Tibial artery (tissue), 4 donors: ENCODE measurements around the gene ATP8B1.
"Not testable (repeated sequence)": the region's sequence is repeated elsewhere in the genome, so short reads cannot be mapped to it uniquely, and the experiment has no call there.

ENCODE experiments used
- DNase-seq, 2 donors: peaks; one replicate each; pipeline ENCODE4 v3.0.0-alpha.2; 2019
- H3K27ac ChIP-seq, 2 donors: fragments of 200-600 bp; sonication (generic) in 1 of 2; 1 replicate in 1 of 2; 2 replicates in 1 of 2; pipeline ENCODE4 v1.5.1; 2018 to 2019; ENCODE audit warnings: mild to moderate bottlenecking in 1 of 2
- H3K27me3 ChIP-seq, 2 donors: fragments of 200-600 bp; sonication (generic) in 1 of 2; one replicate each; pipeline versions ENCODE4 v1.5.1 to v1.6.0; 2016 to 2019
- H3K36me3 ChIP-seq, 3 donors: fragments of 200-600 bp; sonication (generic) in 2 of 3; one replicate each; pipeline ENCODE4 v1.5.1; 2016 to 2019; ENCODE audit warnings: mild to moderate bottlenecking in 2 of 3
- H3K4me1 ChIP-seq, 4 donors: fragments of 200-600 bp; sonication (generic) in 2 of 4; 1 replicate in 3 of 4; 2 replicates in 1 of 4; pipeline ENCODE4 v1.5.1; 2016 to 2019
- H3K4me3 ChIP-seq, 2 donors: fragments of 200-600 bp; sonication (generic) in 1 of 2; 1 replicate in 1 of 2; 2 replicates in 1 of 2; pipeline ENCODE4 v1.5.1; 2018 to 2019; ENCODE audit warnings: mild to moderate bottlenecking in 2 of 2
- H3K9me3 ChIP-seq, 3 donors: fragments of 200-600 bp; sonication (generic) in 1 of 3; one replicate each; pipeline ENCODE4 v1.5.1; 2016 to 2019
- CTCF ChIP-seq, 2 experiments: fragments of 200-600 bp in 1 of 2; fragments of 450-650 bp in 1 of 2; IDR thresholded peaks; one replicate each; pipeline ENCODE4 v1.5.1; 2017 to 2019; ENCODE audit warnings: antibody characterized with exemption in 2 of 2, mild to moderate bottlenecking in 1 of 2, moderate library complexity in 1 of 2
- intact Hi-C: fragments of 100-400 bp; cut with DNase I; formaldehyde crosslinking; loops from one replicate; pipeline ENCODE4 v1.15.0; 2023; ENCODE audit warnings: low total_unique reads

ATP8B1 gene

GRCh38 chr18:57827646-57828045 lies 24.5 kb upstream of the ATP8B1 start:
- DNase-seq: no peak
- H3K4me1 ChIP-seq: no peaks in the 10 kb centered on the region
- intact Hi-C loops: no loop called here

GRCh38 chr18:57826252-57826651 lies 23.1 kb upstream of the ATP8B1 start:
- Histone ChIP-seq H3K36me3 (no peaks in the 10 kb centered on the region), H3K27ac (no peak overlapping the region), H3K4me3 (no peak overlapping the region), H3K4me1 (no peaks in the 10 kb centered on the region), H3K9me3 (no peaks in the 10 kb centered on the region), H3K27me3 (no peaks in the 10 kb centered on the region)
- intact Hi-C loops: no loop called here
- no peak for DNase-seq
- TF ChIP-seq CTCF (IDR thresholded peaks at IDR 0.05): no peak

More at GRCh38 chr18:57827646-57828045, 24.5 kb upstream of the ATP8B1 start:
- no peak overlapping the region for H3K4me3 ChIP-seq
- no peaks in the 10 kb centered on the region for H3K27me3 ChIP-seq
- no peak overlapping the region for H3K27ac ChIP-seq
- no peaks in the 10 kb centered on the region for H3K9me3 ChIP-seq
- TF ChIP-seq CTCF (IDR thresholded peaks at IDR 0.05): no peak
- H3K36me3 ChIP-seq: no peaks in the 10 kb centered on the region

DNA sequence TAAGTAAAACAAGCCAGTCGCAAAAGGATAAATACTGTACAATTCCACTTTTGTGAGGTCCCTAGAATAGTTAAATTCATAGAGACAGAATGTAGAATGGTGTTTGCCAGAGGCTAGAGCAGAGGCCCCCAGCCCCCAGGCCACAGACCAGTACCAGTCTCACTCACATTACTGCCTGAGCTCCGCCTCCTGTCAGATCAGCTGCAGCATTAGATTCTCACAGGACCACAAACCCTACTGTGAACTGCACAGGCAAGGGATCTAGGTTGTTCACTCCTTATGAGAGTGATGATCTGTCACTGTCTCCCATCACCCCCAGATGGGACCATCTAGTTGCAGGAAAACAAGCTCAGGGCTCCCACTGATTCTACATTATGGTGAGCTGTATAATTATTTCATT lies 17.5 kb upstream of the ATP8B1 start:
- H3K27me3 ChIP-seq, H3K9me3 ChIP-seq, H3K36me3 ChIP-seq, H3K27ac ChIP-seq, intact Hi-C loops, H3K4me3 ChIP-seq, DNase-seq: not testable (repeated sequence)
- H3K4me1 ChIP-seq: peaks cover 0 to 15% (median 5%) of the 10 kb centered on the region in 4 donors

GRCh38 chr18:57819671-57820460 lies 16.8 kb upstream of the ATP8B1 start:
- Histone ChIP-seq H3K36me3 (no peaks in the 10 kb centered on the region), H3K27me3 (no peaks in the 10 kb centered on the region), H3K4me1 (peaks cover 0 to 15% (median 5%) of the 10 kb centered on the region in 4 donors), H3K9me3 (no peaks in the 10 kb centered on the region), H3K4me3 (no peak overlapping the region), H3K27ac (no peak overlapping the region)
- peak in 1 of 2 donors; percentile 40 for DNase-seq
- intact Hi-C loops: no loop called here
- no peak for TF ChIP-seq CTCF (IDR thresholded peaks at IDR 0.05)

- Histone ChIP-seq H3K9me3 (no peaks in the 10 kb centered on the region), H3K27ac (no peak overlapping the region), H3K4me3 (no peak overlapping the region), H3K27me3 (no peaks in the 10 kb centered on the region), H3K36me3 (no peaks in the 10 kb centered on the region), H3K4me1 (peaks cover 0 to 15% (median 5%) of the 10 kb centered on the region in 4 donors)
- TF ChIP-seq CTCF (IDR thresholded peaks at IDR 0.05): no peak
- DNase-seq: no peak
- intact Hi-C loops: no loop called here
These were observed 16.0 kb upstream of the ATP8B1 start for GRCh38 chr18:57819119-57819518.

DNA sequence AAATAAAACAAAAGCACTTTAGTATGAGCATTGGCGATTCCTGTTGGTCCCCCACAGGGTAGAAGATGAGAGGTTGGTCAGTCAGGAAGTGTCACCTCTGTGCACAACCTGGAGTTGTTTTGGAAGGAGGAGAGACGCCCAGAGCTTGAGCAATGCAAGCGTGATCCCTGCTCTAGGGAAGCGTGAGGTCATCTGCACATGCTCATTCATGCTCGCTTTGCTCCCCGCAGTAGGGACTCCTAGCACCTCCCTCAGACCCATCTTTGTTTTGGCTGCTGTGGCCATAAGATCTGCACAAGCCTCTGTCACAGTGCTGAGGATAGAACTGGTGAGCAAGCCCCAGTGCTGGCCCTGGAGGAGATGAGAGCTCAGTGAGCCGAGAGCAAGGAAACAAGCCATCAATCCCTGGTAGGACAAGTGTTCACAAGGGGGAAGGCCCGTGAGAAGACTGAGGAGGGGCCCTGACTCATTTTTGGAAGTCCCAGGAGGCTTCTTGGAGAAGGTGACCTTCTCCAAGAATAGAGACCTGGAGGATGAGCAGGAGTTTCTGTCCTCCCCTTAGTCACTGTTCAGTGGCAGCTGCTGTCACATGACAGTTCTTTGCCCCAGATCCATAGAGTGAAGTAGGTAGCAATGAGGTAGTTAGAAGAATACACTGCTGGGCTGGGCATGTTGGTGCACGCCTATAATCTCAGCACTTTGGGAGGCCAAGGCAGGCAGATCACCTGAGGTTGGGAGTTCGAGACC lies 13.3 kb upstream of the ATP8B1 start:
- intact Hi-C loops: no loop called here

More for the DNA sequence above, 13.3 kb upstream of the ATP8B1 start:
- Histone ChIP-seq H3K36me3 (no peaks in the 10 kb centered on the region), H3K27me3 (no peaks in the 10 kb centered on the region), H3K9me3 (peaks cover 0 to 5% (median 0%) of the 10 kb centered on the region in 3 donors), H3K4me3 (no peak overlapping the region), H3K27ac (no peak overlapping the region), H3K4me1 (peaks cover 0 to 15% (median 5%) of the 10 kb centered on the region in 4 donors)
- no peak for DNase-seq
- no peak for TF ChIP-seq CTCF (IDR thresholded peaks at IDR 0.05)
